Fibroblast of mammary gland (primary cell): ENCODE measurements around the gene CROCC2.

Experiments
- DNase-seq: peaks from one replicate; pipeline ENCODE4 v3.0.0-alpha.2; 2010; ENCODE audit warnings: low read depth
- H3K4me3 ChIP-seq: 2 replicates; pipeline ENCODE4 v1.5.1; 2011; ENCODE audit warnings: low read depth, mild to moderate bottlenecking, low read length, moderate library complexity; ENCODE audit not compliant: control insufficient read depth
- TF ChIP-seq, protein P1 (sequence below): conservative IDR thresholded peaks from 2 replicates; pipeline ENCODE4 v1.5.1; 2011; ENCODE audit warnings: low read depth, low read length, inconsistent platforms; ENCODE audit not compliant: control insufficient read depth, insufficient read depth

The CROCC2 gene

GRCh38 chr2:241001413-241002274 lies 95.5 kb downstream of the CROCC2 start:
- DNase-seq: no peak
- H3K4me3 ChIP-seq: no peak overlapping the region
- TF ChIP-seq, protein P1, sequence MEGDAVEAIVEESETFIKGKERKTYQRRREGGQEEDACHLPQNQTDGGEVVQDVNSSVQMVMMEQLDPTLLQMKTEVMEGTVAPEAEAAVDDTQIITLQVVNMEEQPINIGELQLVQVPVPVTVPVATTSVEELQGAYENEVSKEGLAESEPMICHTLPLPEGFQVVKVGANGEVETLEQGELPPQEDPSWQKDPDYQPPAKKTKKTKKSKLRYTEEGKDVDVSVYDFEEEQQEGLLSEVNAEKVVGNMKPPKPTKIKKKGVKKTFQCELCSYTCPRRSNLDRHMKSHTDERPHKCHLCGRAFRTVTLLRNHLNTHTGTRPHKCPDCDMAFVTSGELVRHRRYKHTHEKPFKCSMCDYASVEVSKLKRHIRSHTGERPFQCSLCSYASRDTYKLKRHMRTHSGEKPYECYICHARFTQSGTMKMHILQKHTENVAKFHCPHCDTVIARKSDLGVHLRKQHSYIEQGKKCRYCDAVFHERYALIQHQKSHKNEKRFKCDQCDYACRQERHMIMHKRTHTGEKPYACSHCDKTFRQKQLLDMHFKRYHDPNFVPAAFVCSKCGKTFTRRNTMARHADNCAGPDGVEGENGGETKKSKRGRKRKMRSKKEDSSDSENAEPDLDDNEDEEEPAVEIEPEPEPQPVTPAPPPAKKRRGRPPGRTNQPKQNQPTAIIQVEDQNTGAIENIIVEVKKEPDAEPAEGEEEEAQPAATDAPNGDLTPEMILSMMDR: no peak

GRCh38 chr2:241002275-241003046 lies 96.3 kb downstream of the CROCC2 start:
- no peak for DNase-seq
- H3K4me3 ChIP-seq: no peak overlapping the region
- TF ChIP-seq, protein P1: no peak

GRCh38 chr2:241003047-241003360 lies 96.9 kb downstream of the CROCC2 start:
- H3K4me3 ChIP-seq: no peak overlapping the region
- DNase-seq: no peak
- TF ChIP-seq, protein P1: no peak

- TF ChIP-seq, protein P1: no peak
- no peak overlapping the region for H3K4me3 ChIP-seq
- no peak for DNase-seq
These were observed 97.2 kb downstream of the CROCC2 start for GRCh38 chr2:241003369-241003768.

GRCh38 chr2:241003830-241004564 lies 97.9 kb downstream of the CROCC2 start:
- no peak overlapping the region for H3K4me3 ChIP-seq
- no peak for DNase-seq
- TF ChIP-seq, protein P1: no peak

- DNase-seq: no peak
- H3K4me3 ChIP-seq: no peak overlapping the region
- TF ChIP-seq, protein P1: no peak
These were observed 99.4 kb downstream of the CROCC2 start for GRCh38 chr2:241005569-241005968.
